Bronchial epithelial cell (primary cell): ENCODE measurements around the gene WDR86. TPM values are rescaled to one million over a fixed set of nuclear protein-coding genes. Genes with fewer than 3 reads are reported as not detected.
A peak's percentile ranks its signal among the peaks of the same experiment; 100 is the strongest.

Experiments
- DNase-seq: peaks from one replicate; pipeline ENCODE4 v3.0.0-alpha.2; 2010; ENCODE audit warnings: low read depth
- FAIRE-seq: peaks from 2 replicates; lab custom pipeline; 2011; peaks lifted over from hg19 to GRCh38; lab: Jason Lieb, UNC
- H3K27me3 ChIP-seq: 2 replicates; pipeline ENCODE4 v1.5.1; 2011; ENCODE audit warnings: low read length; ENCODE audit not compliant: control insufficient read depth, insufficient read depth
- H3K36me3 ChIP-seq: 2 replicates; pipeline ENCODE4 v1.5.1; 2011; ENCODE audit warnings: low read length; ENCODE audit not compliant: control insufficient read depth, insufficient read depth
- H3K4me3 ChIP-seq: 2 replicates; pipeline ENCODE4 v1.5.1; 2011; ENCODE audit warnings: mild to moderate bottlenecking, low read depth, low read length, control low read depth
- CTCF ChIP-seq: IDR thresholded peaks from 2 replicates; pipeline ENCODE4 v1.5.1; 2011; ENCODE audit warnings: mild to moderate bottlenecking, moderate library complexity, low read length, control low read depth, inconsistent platforms; ENCODE audit not compliant: insufficient read depth, severe bottlenecking
- total RNA-seq: library from RNA; depleted of rRNA; stranded (reverse); fragments of >200 nt; gene quantifications from 2 replicates; pipeline ENCODE4 v1.2.1, GENCODE V29; 2014

The WDR86 gene
- total RNA-seq, 1 donor from 2014 or later = 0.79 TPM

GRCh38 chr7:151383638-151384351 is 26.0 kb downstream of the WDR86 start:
- DNase-seq = peak; percentile 55
- no peak for TF ChIP-seq CTCF
- FAIRE-seq = peak; percentile 28

GRCh38 chr7:151382079-151382885 is 27.6 kb downstream of the WDR86 start:
- Histone ChIP-seq H3K27me3 (peaks cover 17% of the 10 kb centered on the region), H3K4me3 (no peak overlapping the region), H3K36me3 (no peaks in the 10 kb centered on the region)
- no peak for FAIRE-seq
- TF ChIP-seq CTCF = no peak
- no peak for DNase-seq

More at GRCh38 chr7:151383638-151384351, 26.0 kb downstream of the WDR86 start:
- no peak overlapping the region for H3K4me3 ChIP-seq
- H3K36me3 ChIP-seq = no peaks in the 10 kb centered on the region
- H3K27me3 ChIP-seq = peaks cover 17% of the 10 kb centered on the region

GRCh38 chr7:151381348-151382078 is 28.3 kb downstream of the WDR86 start:
- H3K4me3 ChIP-seq = no peak overlapping the region
- H3K36me3 ChIP-seq = no peaks in the 10 kb centered on the region
- TF ChIP-seq CTCF = no peak
- no peak for DNase-seq
- peaks cover 17% of the 10 kb centered on the region for H3K27me3 ChIP-seq
- no peak for FAIRE-seq

GRCh38 chr7:151381098-151381347 is 28.8 kb downstream of the WDR86 start:
- TF ChIP-seq CTCF = no peak
- DNase-seq = no peak
- FAIRE-seq = no peak
- Histone ChIP-seq H3K27me3 (peaks cover 17% of the 10 kb centered on the region), H3K4me3 (no peak overlapping the region), H3K36me3 (peaks cover 2% of the 10 kb centered on the region)

GRCh38 chr7:151380199-151381097 is 29.4 kb downstream of the WDR86 start:
- no peak for TF ChIP-seq CTCF
- H3K36me3 ChIP-seq = peaks cover 4% of the 10 kb centered on the region
- H3K4me3 ChIP-seq = no peak overlapping the region
- FAIRE-seq (no peak), DNase-seq (no peak)
- H3K27me3 ChIP-seq = peaks cover 17% of the 10 kb centered on the region
